Stromal cell of bone marrow (primary cell): ENCODE measurements around the gene MYB.
A peak's percentile ranks its signal among the peaks of the same experiment; 100 is the strongest.

ENCODE experiments used
- DNase-seq: peaks from one replicate; pipeline ENCODE4 v3.0.0-alpha.2; 2012; ENCODE audit warnings: low read depth

MYB gene

GRCh38 chr6:135251498-135252441, 70.7 kb downstream of the MYB start:
- peak; percentile 45 for DNase-seq

- no peak for DNase-seq
These were observed 73.4 kb downstream of the MYB start for GRCh38 chr6:135254471-135254870.

GRCh38 chr6:135256866-135257265, 75.8 kb downstream of the MYB start:
- peak; percentile 33 for DNase-seq

- no peak for DNase-seq
These were observed 76.7 kb downstream of the MYB start for GRCh38 chr6:135257631-135258405.

- no peak for DNase-seq
These were observed 77.9 kb downstream of the MYB start for GRCh38 chr6:135258970-135259369.

GRCh38 chr6:135260612-135261011, 79.5 kb downstream of the MYB start:
- no peak for DNase-seq

- no peak for DNase-seq
These were observed 81.0 kb downstream of the MYB start for GRCh38 chr6:135261872-135262725.

GRCh38 chr6:135265278-135265677, 84.2 kb downstream of the MYB start:
- DNase-seq, result no peak

- no peak for DNase-seq
These were observed 85.6 kb downstream of the MYB start for GRCh38 chr6:135266675-135267074.

- no peak for DNase-seq
These were observed 86.0 kb downstream of the MYB start for GRCh38 chr6:135267085-135267484.

GRCh38 chr6:135268263-135268662, 87.2 kb downstream of the MYB start:
- no peak for DNase-seq

- no peak for DNase-seq
These were observed 87.6 kb downstream of the MYB start for GRCh38 chr6:135268740-135269139.
